HG02970 (cell line): Measurements from ENCODE around the gene BANK1.

Source experiments
- ATAC-seq: cut with Tn5 transposase; IDR thresholded peaks from one replicate; pipeline ENCODE4 v1.9.1; 2021; ENCODE audit warnings: mild to moderate bottlenecking, moderate library complexity, moderate number of reproducible peaks; ENCODE audit not compliant: unreplicated experiment, low FRiP score

BANK1 gene

GRCh38 chr4:101807351-101807750 is 16.8 kb downstream of the BANK1 start:
- peak; percentile 26 for ATAC-seq

DNA sequence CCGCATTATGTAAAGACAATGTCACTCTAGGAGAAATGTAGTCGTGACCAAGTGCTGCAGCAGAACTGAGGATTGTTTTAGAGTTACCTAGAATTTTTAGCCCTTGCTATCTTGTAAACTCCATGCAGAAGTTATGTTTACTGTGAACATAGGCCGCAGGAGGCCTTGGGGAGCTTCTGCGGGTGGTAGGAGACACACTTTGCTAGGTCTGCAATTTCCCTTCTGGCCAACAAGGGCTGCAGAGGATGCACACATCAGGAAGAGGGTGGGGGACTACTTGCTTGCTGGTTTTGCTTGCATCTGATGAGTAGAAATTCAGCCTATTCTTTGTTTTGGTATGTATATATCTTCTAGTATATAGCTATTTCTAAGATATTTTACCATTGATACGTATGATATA is 23.1 kb downstream of the BANK1 start:
- ATAC-seq = no peak

DNA sequence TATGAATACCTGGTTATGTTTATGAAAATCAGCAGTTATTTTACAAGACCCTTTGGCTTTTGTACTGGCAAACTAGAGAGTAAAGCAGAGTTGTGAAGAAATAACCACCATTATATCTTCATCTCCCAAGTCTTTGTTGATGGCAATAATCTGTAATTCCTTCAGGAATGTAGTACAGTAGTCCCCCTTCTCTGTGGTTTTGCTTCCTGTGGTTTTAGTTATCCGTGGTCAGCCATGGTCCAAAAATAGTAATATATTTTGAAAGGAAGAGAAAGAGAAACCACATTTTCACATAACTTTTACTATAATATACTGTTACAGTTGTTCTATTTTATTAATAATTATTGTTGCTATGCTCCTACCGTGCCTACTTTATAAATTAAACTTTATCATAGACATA is 27.8 kb downstream of the BANK1 start:
- ATAC-seq = no peak

GRCh38 chr4:101823864-101824263 is 33.3 kb downstream of the BANK1 start:
- ATAC-seq = no peak

DNA sequence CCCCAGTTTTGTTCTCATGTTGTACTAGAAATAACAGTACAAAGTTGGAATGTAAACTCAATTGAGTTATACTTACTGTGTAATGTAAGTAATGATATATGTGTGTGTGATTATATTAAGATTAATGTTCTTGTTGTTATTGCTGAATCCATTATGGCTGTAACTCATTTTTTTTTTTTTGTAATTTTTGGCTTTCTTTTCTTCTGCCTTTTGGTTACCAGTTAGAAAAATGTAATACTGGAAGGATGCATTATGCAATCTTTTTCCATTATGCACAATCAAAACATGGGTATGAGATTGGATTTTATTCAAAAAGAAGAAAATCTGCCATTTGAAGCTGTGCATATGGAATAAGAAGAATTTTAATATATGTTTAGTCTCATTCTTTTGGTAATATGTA is 34.0 kb downstream of the BANK1 start:
- no peak for ATAC-seq

- ATAC-seq = no peak
These were observed 35.4 kb downstream of the BANK1 start for GRCh38 chr4:101825953-101826352.

GRCh38 chr4:101831816-101832215 is 41.3 kb downstream of the BANK1 start:
- ATAC-seq = no peak

DNA sequence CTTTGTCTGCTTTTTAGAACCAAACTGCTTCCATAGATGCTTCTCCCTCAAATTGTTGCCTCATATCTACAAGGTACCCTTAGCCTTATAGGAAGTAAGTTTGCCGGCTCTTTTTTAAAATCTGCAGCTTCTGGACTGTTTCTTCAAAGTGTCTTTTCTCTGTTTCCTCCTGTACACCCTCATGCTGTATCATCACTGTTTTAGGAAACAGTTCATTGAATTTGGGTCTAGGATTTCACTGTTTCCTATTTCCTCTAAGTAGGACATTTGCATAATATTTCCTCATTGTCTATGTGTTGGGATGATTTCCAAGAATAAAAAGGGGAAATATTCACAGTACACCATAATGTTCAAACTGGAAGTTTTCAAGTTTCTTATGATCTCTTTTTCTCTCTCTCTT is 43.0 kb downstream of the BANK1 start:
- ATAC-seq = no peak

- ATAC-seq = no peak
These were observed 44.8 kb downstream of the BANK1 start for GRCh38 chr4:101835121-101835904.

DNA sequence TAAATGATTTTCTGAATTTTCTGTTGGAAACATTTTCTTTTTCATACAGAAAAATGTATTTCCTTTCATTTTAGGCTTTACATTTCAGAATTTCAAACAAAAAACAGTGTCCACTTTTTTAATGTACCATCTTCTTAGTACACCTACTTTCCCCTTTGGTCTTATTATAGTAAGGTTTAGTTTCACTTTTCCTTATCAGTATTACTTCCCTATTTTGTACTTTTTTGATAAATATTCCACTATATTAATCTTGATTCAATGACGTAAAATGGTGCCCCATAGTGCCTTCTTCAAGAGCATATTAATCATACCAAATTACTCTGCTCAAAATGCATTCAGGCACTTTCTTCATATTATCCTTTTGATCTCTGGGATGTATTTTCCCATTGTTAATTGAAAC is 52.5 kb downstream of the BANK1 start:
- ATAC-seq = no peak

- ATAC-seq = no peak
These were observed 56.0 kb downstream of the BANK1 start for GRCh38 chr4:101846550-101846949.

GRCh38 chr4:101850698-101851097 is 60.2 kb downstream of the BANK1 start:
- no peak for ATAC-seq

DNA sequence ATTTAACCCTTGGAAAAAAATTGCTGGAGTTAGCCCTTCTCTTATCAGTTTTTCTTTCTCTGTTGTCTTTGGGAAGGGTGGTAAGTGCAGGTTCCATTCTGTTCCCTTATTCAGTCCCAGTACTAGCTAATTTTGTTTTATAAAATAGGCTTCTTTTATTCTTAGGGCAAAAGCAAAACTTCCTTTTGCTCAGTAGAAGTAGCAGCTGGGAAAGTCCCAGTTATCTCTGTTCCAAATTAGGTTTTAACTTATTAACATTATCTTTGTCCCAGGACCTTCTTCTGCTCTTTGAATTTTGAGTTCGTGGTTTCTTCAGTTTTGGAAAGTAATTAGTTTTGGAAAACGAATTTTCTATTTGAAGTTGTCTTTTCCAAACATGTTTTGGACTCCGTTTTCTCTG is 61.1 kb downstream of the BANK1 start:
- no peak for ATAC-seq

DNA sequence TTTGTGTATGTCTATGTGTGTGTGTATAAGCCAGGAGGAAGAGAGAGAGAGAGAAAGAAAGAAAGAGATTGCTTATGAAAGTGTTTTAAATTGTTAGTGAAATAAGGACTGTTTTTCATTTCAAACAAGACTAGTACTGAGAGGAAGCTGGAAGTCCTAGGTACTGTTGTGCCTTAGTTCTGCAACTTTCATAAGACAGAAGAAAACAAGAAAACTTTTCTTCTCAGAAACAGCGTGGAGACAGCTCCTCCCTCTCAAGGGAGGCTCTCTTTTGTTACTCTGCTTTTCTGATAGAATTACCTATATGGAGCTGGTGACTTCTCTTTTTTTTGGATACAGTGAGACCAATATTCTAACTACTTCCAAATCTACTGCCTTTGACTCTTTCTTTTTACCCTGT is 62.5 kb downstream of the BANK1 start:
- peak; percentile 56 for ATAC-seq

DNA sequence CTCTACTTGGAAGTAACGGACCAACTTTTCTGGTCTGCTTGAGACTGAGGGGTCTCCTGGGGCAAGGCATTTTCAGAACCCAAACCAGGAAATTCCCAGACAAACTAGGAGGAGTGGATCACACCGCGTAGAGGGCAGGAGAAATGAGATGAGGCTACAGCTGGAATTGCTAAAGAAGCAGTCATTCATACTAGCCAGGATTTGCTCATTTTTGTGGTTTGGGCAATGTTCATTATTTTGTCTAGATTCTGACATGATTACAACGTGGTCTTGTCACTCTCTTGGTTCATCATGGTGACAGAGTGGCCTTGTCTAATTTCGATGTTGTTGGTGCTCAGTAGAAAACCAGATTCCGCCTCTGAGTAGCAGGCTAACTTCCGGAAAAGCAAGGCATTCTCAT is 63.2 kb downstream of the BANK1 start:
- no peak for ATAC-seq

- ATAC-seq = no peak
These were observed 64.7 kb downstream of the BANK1 start for GRCh38 chr4:101855239-101855638.

DNA sequence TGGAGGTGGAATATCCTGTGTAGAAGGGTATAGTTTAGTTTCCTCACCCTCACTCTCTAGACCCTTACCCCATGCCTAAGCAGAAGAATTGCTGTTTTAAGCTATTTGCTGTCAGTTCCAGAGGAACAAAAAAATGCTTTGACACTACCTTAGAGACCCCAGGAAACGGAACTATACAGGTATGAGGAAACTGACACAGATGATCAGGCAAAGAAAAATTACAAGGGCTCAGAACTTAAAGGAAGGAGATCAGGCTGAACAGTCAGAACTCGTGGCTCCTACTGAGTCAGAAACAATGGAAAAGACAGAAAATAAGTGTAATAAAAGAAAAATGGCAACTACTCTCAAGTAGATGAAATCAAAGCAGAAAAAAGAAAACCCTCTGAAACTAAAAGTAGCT is 65.6 kb downstream of the BANK1 start:
- no peak for ATAC-seq

- ATAC-seq = no peak
These were observed 66.6 kb downstream of the BANK1 start for GRCh38 chr4:101857176-101857575.

- ATAC-seq = no peak
These were observed 68.1 kb downstream of the BANK1 start for GRCh38 chr4:101858641-101859040.

- no peak for ATAC-seq
These were observed 72.1 kb downstream of the BANK1 start for GRCh38 chr4:101862595-101862994.

GRCh38 chr4:101864660-101865059 is 74.1 kb downstream of the BANK1 start:
- no peak for ATAC-seq

GRCh38 chr4:101865501-101866062 is 75.1 kb downstream of the BANK1 start:
- no peak for ATAC-seq
